ENCODE measurements around the gene PPP3R1. TPM values are rescaled to one million over a fixed set of nuclear protein-coding genes. Genes with fewer than 3 reads are reported as not detected.

Gene PPP3R1
- total and polyA plus RNA-seq, 9 of the 15 experiments (the other 6 are each of a cell fraction or from before 2014, with no cell fraction given) = 3.7 to 70.0 (median 24.8) TPM

- peaks cover 6 to 12% of the 10 kb centered on the region in 2 experiments; a peak in 3 of 5 replicates for H3K4me1 ChIP-seq (replicated peaks in 1 of 2; ENCODE audit: control insufficient read depth in 2 of 2, insufficient read depth in 2 of 2, low read length in 2 of 2)
- H3K9ac ChIP-seq (ENCODE audit: insufficient read depth in 1 of 2, low read depth in 2 of 2, low read length in 2 of 2) = no peak overlapping the region
- H3K4me3 ChIP-seq = no peak overlapping the region
- ATAC-seq (no peak; the same call in 2 of the 3 replicates), FAIRE-seq (no peak), DNase-seq (ENCODE audit: extremely low read depth in 1 of 4, low spot score in 3 of 4) (no peak)
- no peaks in the 10 kb centered on the region for H3K27me3 ChIP-seq (ENCODE audit: control insufficient read depth in 2 of 2, insufficient read depth in 2 of 2, low read length in 2 of 2)
- intact Hi-C loops (cut with micrococcal nuclease) = no loop called here
- H4K20me1 ChIP-seq (replicated peaks; ENCODE audit: control insufficient read depth, insufficient read depth, low read length) = no peaks in the 10 kb centered on the region
- ChIA-PET POLR2A (interaction anchor here (1.5 kb wide), 1 partner anchor 14 kb away, joined by 3 read pairs; no protein-coding TSS in a partner anchor), CTCF (ENCODE audit: low intra/inter-chr PET ratio) (interaction anchor here (0.5 kb wide), 1 partner anchor 9 kb away, joined by 4 read pairs; no protein-coding TSS in a partner anchor)
- H3K9me3 ChIP-seq (replicated peaks; ENCODE audit: control insufficient read depth, insufficient read depth, low read depth, low read length) = no peaks in the 10 kb centered on the region; the same call in 1 of the 2 replicates
- no peak overlapping the region for H3K27ac ChIP-seq (ENCODE audit: extremely low read depth, low read depth, low read length)
- peaks cover 5% of the 10 kb centered on the region for H3K79me2 ChIP-seq (ENCODE audit: control insufficient read depth, insufficient read depth, low read length)
- no peaks in the 10 kb centered on the region; the same call in 2 of the 3 replicates for H3K36me3 ChIP-seq (ENCODE audit: control insufficient read depth, insufficient read depth, low read length)
- H2AFZ ChIP-seq (ENCODE audit: low read depth, low read length) = no peak overlapping the region
- no TSS peak for BruUV-seq (replicated peaks)
- H3K4me2 ChIP-seq (ENCODE audit: insufficient read depth, low read length) = no peak overlapping the region
- in situ Hi-C loops (cut with MboI) = no loop called here
- H3K9me1 ChIP-seq (ENCODE audit: control insufficient read depth, insufficient read depth, low read length) = no peaks in the 10 kb centered on the region
- TF ChIP-seq ZNF217 (CRISPR knock-in tag; IDR thresholded peaks at IDR 0.05) = no peak
- TF ChIP-seq POLR2AphosphoS5 (IDR thresholded peaks at IDR 0.05; ENCODE audit: control insufficient read depth, insufficient read depth, low read depth, low read length) = no peak
- TF ChIP-seq RBM17 (IDR thresholded peaks at IDR 0.05; ENCODE audit: borderline replicate concordance, low read depth, low read length) = no peak
- TF ChIP-seq ZNF277 (CRISPR knock-in tag; IDR thresholded peaks at IDR 0.05; ENCODE audit: borderline replicate concordance) = no peak
- no peak for TF ChIP-seq E2F6 (IDR thresholded peaks at IDR 0.05; ENCODE audit: borderline replicate concordance in 1 of 2, extremely low read depth in 1 of 2, insufficient read depth in 1 of 2, insufficient read length in 1 of 2, low read depth in 1 of 2, low read length in 1 of 2, poor library complexity in 1 of 2, severe bottlenecking in 1 of 2)
- TF ChIP-seq KDM5B (IDR thresholded peaks at IDR 0.05; ENCODE audit: insufficient replicate concordance, low read depth, low read length) = no peak
- TF ChIP-seq SOX6 (IDR thresholded peaks at IDR 0.05) = no peak
- TF ChIP-seq KLF10 (CRISPR knock-in tag; IDR thresholded peaks at IDR 0.05) = no peak
- no peak for TF ChIP-seq NCOA2 (IDR thresholded peaks at IDR 0.05; ENCODE audit: partially characterized antibody in 2 of 2)
- TF ChIP-seq TGIF2 (CRISPR knock-in tag; IDR thresholded peaks at IDR 0.05) = no peak
- no peak for TF ChIP-seq STAT6 (CRISPR knock-in tag; IDR thresholded peaks at IDR 0.05)
- no peak for TF ChIP-seq ZNF282 (CRISPR knock-in tag; IDR thresholded peaks at IDR 0.05)
- TF ChIP-seq ZNF449 (CRISPR knock-in tag; IDR thresholded peaks at IDR 0.05) = no peak
- no peak for TF ChIP-seq KLF6 (CRISPR knock-in tag; IDR thresholded peaks at IDR 0.05; ENCODE audit: borderline replicate concordance)
- TF ChIP-seq FOXP1 (CRISPR knock-in tag; IDR thresholded peaks at IDR 0.05) = no peak
Measured at GRCh38 chr2:68151037-68151436, 101.3 kb downstream of the PPP3R1 start.

All from K562 (cell line).